Measurements from ENCODE around the gene KLHL1. TPM values are rescaled to one million over a fixed set of nuclear protein-coding genes. Genes with fewer than 3 reads are reported as not detected.

The KLHL1 gene
- total RNA-seq, 2 experiments from 2014 or later, result not detected

GRCh38 chr13:69676286-69676685 is 432.0 kb downstream of the KLHL1 start:
- no peaks in the 10 kb centered on the region for H3K36me3 Mint-ChIP-seq (ENCODE audit: low read depth)
- H3K9me3 Mint-ChIP-seq, result peaks cover 6% of the 10 kb centered on the region
- POLR2A ChIA-PET, result no interaction called here
- no peak overlapping the region for H3K4me3 Mint-ChIP-seq
- CTCF ChIA-PET, result no interaction called here
- no peaks in the 10 kb centered on the region for H3K4me1 Mint-ChIP-seq
- no peaks in the 10 kb centered on the region for H3K27me3 Mint-ChIP-seq
- no peak for DNase-seq
- no peak overlapping the region for H3K27ac Mint-ChIP-seq

- Mint-ChIP-seq H3K27me3 (no peaks in the 10 kb centered on the region), H3K9me3 (peaks cover 9% of the 10 kb centered on the region), H3K27ac (no peak overlapping the region), H3K36me3 (ENCODE audit: low read depth) (no peaks in the 10 kb centered on the region), H3K4me1 (no peaks in the 10 kb centered on the region), H3K4me3 (no peak overlapping the region)
- POLR2A ChIA-PET, result no interaction called here
- CTCF ChIA-PET, result no interaction called here
- DNase-seq, result no peak
Measured at GRCh38 chr13:69660155-69660554, 448.1 kb downstream of the KLHL1 start.

- no peaks in the 10 kb centered on the region for H3K36me3 Mint-ChIP-seq (ENCODE audit: low read depth)
- peaks cover 9% of the 10 kb centered on the region for H3K9me3 Mint-ChIP-seq
- CTCF ChIA-PET, result no interaction called here
- H3K27ac Mint-ChIP-seq, result no peak overlapping the region
- H3K4me3 Mint-ChIP-seq, result no peak overlapping the region
- no peaks in the 10 kb centered on the region for H3K27me3 Mint-ChIP-seq
- H3K4me1 Mint-ChIP-seq, result no peaks in the 10 kb centered on the region
- POLR2A ChIA-PET, result no interaction called here
- DNase-seq, result no peak
Measured at GRCh38 chr13:69657676-69658075, 450.6 kb downstream of the KLHL1 start.

GRCh38 chr13:69654392-69654791 is 453.9 kb downstream of the KLHL1 start:
- H3K27me3 Mint-ChIP-seq, result no peaks in the 10 kb centered on the region
- peaks cover 6% of the 10 kb centered on the region for H3K9me3 Mint-ChIP-seq
- H3K4me1 Mint-ChIP-seq, result no peaks in the 10 kb centered on the region
- H3K4me3 Mint-ChIP-seq, result no peak overlapping the region
- no peak for DNase-seq
- H3K36me3 Mint-ChIP-seq (ENCODE audit: low read depth), result no peaks in the 10 kb centered on the region
- ChIA-PET POLR2A (no interaction called here), CTCF (no interaction called here)
- no peak overlapping the region for H3K27ac Mint-ChIP-seq

Other genes with a start within 250 kb of the KLHL1 start
- not detected for gene ATXN8OS, start 626 bp downstream of the KLHL1 start, total RNA-seq

Measured in activated CD4-positive, alpha-beta memory T cell treated with anti-CD3 and anti-CD28 coated beads, Interleukin-2, amount 10 ng/mL, durations not matched to agents 7 days and 5 days (primary cell).